HG02943 (cell line): Measurements from ENCODE around the gene MAPT.

Experiments
- ATAC-seq: cut with Tn5 transposase; IDR thresholded peaks from one replicate; pipeline ENCODE4 v1.9.1; 2021; ENCODE audit warnings: mild to moderate bottlenecking, low read depth, moderate library complexity; ENCODE audit not compliant: unreplicated experiment

MAPT gene

DNA sequence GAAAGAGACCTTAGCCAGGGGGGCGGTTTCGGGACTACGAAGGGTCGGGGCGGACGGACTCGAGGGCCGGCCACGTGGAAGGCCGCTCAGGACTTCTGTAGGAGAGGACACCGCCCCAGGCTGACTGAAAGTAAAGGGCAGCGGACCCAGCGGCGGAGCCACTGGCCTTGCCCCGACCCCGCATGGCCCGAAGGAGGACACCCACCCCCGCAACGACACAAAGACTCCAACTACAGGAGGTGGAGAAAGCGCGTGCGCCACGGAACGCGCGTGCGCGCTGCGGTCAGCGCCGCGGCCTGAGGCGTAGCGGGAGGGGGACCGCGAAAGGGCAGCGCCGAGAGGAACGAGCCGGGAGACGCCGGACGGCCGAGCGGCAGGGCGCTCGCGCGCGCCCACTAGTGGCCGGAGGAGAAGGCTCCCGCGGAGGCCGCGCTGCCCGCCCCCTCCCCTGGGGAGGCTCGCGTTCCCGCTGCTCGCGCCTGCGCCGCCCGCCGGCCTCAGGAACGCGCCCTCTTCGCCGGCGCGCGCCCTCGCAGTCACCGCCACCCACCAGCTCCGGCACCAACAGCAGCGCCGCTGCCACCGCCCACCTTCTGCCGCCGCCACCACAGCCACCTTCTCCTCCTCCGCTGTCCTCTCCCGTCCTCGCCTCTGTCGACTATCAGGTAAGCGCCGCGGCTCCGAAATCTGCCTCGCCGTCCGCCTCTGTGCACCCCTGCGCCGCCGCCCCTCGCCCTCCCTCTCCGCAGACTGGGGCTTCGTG is at the start of gene MAPT:
MAPT (plus strand) TSS at position 533 of the 763 bp plus-strand sequence. CDS start 67,784 bp downstream, outside the sequence.
- peak; percentile 59 for ATAC-seq

DNA sequence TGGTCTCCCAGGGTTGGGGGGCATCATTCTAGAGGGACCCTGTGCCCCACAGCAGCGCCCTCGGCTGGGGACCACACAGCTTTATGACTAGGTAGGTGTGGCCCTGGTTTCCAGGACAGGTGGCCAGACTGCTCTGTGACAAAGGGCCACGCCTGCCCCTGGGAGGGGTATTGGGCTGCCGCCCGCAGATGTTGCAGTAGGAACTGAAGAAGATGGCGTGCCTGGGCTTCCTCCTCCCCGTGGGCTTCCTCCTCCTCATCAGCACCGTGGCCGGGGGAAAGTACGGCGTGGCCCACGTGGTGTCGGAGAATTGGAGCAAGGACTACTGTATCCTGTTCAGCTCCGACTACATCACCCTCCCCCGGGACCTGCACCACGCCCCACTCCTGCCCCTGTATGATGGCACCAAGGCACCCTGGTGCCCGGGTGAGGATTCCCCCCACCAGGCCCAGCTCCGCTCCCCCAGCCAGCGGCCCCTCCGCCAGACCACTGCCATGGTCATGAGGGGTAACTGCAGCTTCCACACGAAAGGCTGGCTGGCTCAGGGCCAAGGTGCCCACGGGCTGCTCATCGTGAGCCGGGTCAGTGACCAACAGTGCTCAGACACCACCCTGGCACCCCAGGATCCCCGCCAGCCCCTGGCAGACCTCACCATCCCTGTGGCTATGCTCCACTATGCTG is 49.5 kb upstream of the MAPT start, which contains the start of gene SPPL2C:
SPPL2C (plus strand) TSS at position 187 of the 681 bp plus-strand sequence; CDS start at position 213, 26 bp downstream.
- ATAC-seq, result no peak

- no peak for ATAC-seq
Measured at GRCh38 chr17:45845376-45846185, 48.8 kb upstream of the MAPT start.

DNA sequence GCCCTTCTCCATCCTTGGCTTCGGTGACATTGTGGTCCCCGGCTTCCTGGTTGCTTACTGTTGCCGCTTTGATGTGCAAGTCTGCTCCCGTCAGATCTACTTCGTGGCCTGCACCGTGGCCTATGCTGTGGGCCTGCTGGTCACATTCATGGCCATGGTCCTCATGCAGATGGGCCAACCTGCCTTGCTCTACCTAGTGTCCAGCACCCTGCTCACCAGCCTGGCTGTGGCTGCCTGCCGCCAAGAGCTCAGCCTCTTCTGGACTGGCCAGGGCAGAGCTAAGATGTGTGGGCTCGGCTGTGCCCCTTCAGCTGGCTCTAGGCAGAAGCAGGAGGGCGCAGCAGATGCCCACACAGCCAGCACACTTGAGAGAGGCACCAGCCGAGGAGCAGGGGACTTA is 48.1 kb upstream of the MAPT start:
- ATAC-seq, result no peak

DNA sequence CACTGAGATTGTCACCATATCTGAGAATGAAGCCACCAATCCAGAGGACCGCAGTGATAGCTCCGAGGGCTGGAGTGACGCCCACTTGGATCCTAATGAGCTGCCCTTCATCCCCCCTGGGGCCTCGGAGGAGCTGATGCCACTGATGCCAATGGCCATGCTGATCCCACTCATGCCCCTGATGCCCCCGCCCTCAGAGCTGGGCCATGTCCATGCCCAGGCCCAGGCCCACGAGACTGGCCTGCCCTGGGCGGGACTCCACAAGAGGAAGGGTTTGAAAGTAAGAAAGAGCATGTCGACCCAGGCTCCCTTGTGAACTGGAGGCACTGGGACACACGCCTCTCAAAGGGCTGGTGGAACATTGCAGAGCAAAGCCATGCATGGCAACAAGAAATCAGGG is 47.7 kb upstream of the MAPT start:
- no peak for ATAC-seq

DNA sequence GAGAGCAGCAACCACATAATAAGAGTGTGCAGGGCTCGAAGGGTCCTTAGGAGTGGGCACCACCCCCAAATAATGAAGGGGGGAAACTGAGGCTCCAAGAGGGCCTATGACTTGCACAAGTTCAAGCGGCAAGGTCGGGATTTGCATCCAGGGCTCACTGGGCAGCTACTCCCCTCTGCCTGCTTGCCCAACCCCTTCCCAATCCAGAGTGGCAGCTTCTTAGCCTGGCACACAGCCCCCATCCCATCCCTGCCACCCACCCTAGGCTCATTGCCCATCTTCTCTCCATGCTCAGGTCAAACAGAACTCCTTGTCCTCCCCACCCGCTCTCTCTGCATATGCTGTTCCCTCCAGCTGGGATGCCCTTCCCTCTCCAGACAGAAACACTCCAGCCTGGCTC is 47.3 kb upstream of the MAPT start:
- ATAC-seq, result no peak

DNA sequence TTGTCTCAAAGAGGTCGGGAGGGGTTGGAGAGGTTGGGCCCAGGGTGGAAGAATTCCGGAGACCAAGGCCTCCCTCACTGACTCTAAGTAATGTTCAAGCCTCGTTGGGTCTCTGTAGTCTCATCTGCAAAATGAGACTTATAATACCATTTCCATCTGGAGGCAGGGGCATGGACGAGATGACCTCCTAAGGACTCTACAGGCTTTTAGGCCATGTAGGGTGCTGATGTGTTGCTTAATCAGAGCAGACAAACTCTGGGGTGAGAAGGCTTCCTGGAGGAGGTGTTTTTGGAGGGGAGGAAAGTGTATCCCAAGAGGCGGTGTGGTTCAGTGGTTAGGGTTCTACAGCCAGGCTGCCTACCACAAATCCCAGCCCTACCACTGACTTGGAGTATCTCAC is 46.6 kb upstream of the MAPT start:
- no peak for ATAC-seq

- no peak for ATAC-seq
Measured at GRCh38 chr17:45848405-45848804, 45.9 kb upstream of the MAPT start.

DNA sequence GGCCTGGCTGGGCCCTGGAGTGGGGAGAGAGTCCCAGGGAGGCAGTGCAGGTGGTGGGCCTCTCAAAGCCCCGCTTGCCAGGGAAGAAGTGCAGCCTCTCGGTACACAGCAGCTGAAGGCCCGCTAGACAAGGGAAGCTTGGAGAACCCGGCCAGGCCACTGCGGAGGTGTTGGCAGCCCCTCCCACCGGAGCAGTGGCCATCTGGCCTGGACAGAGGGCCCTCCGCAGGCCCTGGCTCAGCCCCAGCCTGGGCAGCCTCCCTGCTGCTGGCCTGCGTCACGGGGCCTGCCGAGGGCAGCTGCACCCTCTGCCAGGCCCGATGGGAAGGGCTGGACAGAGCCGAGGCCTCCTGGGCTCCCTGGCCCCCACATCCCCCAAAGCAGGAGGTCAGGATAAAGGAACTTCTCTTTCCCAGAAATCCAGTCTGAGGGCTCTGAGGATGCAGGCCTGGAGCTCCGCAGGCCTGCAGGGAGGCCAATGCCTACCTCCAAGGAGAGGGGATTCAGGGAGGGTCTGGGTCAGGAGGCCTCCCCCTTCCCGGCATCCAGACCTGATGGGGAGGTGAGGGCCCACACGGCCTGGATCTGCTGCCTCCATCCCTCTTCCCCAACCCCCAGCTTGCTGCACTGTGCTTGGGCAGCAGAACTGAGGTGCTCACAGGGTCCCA is 45.4 kb upstream of the MAPT start:
- ATAC-seq, result no peak

DNA sequence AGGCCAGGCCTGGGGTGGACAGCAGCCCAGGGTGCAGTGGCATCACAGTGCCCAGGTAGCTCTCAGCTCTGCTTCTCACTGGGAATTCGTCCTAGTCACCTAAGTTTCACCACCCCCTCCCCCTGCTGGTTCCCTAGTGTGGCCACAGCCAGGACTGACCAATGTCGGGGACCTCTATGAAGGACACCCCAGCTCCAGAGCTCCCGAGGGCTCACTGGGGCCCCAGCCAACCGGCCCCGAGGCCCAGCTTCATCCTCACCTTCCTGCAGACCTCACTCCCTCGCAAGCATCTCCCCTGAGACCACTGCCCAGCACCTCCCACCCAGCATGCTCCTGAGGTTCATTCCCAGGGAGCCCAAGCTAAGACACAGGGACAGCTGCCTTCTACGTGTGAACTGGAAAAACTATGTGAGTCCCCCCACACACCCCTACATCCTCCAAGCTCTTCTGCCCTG is 44.8 kb upstream of the MAPT start:
- no peak for ATAC-seq

DNA sequence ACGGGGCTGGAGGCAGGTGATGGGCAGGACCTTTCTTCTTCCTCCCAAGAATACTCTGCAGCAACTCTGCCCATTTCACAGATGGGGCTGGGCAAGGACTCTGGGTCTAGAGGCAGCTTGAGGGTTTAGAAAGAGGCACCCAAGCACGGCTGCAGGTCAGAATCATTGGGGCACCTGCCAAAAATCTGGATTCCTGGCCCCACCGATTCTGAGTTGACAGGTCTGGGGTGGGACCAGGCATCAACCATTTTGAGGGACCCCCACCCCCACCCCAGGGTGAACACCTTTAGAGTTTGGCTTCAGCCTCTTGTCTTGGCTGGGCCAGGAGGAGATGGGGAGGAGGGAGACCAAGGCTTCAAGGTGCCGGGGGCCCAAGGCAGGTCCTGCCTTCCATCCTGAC is 44.3 kb upstream of the MAPT start:
- ATAC-seq, result no peak

- no peak for ATAC-seq
Measured at GRCh38 chr17:45850468-45850867, 43.9 kb upstream of the MAPT start.

DNA sequence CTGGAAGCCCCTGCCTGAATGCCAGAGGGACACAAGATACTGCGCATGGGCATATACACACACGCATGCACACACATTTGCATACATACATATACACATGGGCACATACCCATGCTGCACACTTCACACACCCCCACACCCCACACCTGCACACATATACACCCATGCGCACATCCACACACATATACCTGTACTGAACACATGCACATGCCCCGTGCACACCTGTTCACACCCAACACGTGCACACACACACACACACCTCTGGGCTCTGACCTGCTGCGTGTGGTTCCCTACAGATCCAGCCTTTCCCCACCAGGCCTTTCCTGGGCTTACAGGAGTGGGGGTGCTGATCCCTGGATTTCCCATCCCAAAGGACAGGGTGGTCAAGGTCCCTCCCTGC is 43.3 kb upstream of the MAPT start:
- no peak for ATAC-seq

- ATAC-seq, result no peak
Measured at GRCh38 chr17:45851464-45851863, 42.9 kb upstream of the MAPT start.

GRCh38 chr17:45851873-45852272 is 42.5 kb upstream of the MAPT start:
- ATAC-seq, result no peak

DNA sequence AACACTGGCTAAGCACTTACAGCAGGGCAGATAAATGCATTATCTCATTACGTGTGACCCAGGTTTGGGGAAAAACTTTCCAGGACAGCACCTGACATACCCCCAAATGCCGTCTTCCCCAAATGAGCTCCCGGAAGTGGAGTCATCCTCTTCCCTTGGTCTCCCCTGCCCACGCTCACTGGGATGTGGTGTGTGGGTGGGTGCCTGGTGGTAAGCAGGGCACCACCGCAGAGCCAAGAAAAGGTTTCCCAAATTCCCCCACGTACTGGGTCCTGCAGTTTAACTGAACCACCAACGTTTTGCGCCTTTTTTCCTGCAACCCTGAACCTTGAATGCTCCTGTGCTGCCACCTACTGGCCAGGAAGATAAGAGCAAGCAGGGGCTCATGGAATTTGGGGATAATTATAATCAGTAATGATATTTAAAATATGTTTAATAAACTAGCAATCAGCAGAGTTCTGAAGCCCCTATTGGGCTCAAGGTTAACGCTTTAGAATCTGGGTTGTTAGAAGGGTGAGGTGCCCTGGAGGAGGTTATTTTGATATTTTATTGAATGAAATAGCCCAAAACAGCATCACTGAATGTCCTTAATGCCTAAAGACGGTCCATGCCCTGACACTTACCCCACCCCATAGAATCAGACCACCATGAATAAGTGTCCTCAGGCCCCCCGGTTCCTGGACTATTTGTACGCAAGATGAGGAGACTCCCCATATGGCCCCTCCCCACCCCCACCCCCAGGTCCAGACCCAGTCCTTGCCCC is 41.6 kb upstream of the MAPT start:
- ATAC-seq, result no peak

DNA sequence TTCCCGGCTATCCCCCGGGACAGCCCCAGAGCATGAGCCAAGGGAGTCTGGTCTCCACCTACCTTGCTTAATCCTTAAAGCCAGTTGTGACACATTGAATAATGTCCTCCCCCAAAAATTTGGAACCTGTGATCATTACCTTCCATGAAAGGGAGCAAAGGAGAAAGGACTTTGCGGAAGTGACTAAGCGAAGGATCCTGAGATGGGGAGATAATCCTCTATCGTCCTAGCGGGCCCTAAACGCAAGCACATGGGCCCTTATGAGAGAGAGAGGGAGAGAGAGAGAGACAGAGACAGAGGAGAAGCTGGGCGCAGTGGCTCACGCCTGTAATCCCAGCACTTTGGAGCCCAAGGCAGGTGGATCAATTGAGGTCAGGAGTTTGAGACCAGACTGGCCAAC is 40.1 kb upstream of the MAPT start:
- ATAC-seq, result no peak

DNA sequence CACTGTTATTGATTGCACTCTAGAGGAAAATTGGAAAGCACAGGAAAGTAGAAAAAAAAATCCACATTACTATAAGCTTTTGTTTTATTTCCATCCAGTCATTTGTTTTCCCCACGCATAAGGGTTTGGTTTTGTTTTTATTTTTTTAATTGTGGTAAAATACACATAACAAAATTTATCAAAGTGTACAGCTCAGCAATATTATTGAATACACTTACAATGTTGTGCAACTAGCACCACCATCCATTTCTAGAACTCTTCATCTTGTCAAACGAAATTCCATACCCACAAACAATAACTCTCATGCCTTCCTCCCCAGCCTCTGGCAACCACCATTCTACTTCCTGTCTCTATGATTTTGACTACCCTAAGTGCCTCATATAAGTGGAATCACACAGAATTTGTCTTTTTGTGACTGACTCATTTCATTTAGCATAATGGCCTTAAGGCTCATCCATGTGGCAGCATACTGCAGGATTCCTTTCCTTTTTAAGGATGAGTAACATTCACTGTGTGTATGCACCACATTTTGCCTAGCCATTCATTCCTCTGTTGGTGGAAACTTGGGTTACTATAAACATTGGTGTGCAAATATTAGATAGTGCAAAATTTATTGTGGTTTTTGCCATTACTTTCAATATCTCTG is 38.5 kb upstream of the MAPT start:
- ATAC-seq, result no peak

DNA sequence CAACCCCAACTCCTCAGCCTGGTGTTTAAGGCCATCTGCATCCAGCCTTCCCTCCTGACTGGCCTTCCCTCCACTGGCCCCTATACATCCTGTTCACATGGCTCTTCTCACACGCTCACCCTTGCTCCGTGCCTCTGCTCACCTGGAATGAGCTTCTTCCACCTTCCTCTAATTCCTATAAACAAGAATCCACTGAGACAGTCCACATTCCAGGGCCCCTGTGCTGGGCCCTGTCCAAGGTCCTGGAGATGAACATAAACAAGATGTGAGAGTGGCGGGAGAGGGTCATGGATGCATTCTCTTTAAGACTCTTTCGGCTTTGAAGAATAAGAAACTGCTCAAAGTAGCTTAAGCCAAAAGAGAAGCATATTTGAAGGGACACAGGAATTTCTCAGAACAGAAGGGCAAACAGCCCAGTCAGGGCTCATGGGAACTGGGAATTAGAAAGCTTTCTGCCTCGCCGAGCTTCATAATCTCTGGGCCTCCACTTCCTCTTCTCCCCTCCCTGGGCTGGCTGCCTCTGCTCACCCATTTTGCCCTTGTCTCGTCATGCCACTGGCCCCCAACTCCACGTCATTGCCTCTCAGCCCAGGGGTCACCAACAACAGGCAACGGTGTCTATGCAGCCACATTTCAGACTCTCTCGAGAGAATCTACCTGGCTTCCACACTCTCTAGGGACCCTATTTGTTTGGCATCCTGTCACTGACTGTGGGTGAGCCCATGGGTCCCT is 36.2 kb upstream of the MAPT start:
- ATAC-seq, result no peak
